Trophoblast cell (in vitro differentiated cells and primary cell): ENCODE results near the gene PSMF1.
A peak's percentile ranks its signal among the peaks of the same experiment; 100 is the strongest.

ENCODE experiments used
- DNase-seq, 2 donors: peaks; one replicate each; pipeline ENCODE4 v3.0.0-alpha.2; 2016
- H2AFZ ChIP-seq: 2 replicates; pipeline ENCODE4 v1.6.1; 2013; ENCODE audit warnings: low read length, moderate library complexity, mild to moderate bottlenecking; ENCODE audit not compliant: insufficient read depth, poor library complexity
- H2AK5ac ChIP-seq: 2 replicates; pipeline ENCODE4 v1.6.1; 2013; ENCODE audit warnings: mild to moderate bottlenecking, low read length
- H2BK120ac ChIP-seq: 2 replicates; pipeline ENCODE4 v1.6.1; 2013; ENCODE audit warnings: low read length, mild to moderate bottlenecking, moderate library complexity; ENCODE audit not compliant: insufficient read depth, poor library complexity
- H2BK12ac ChIP-seq: 2 replicates; pipeline ENCODE4 v1.6.1; 2013; ENCODE audit warnings: mild to moderate bottlenecking, low read length, moderate library complexity
- H2BK5ac ChIP-seq: 2 replicates; pipeline ENCODE4 v1.6.1; 2013; ENCODE audit warnings: low read length, low read depth, moderate library complexity, mild to moderate bottlenecking; ENCODE audit not compliant: poor library complexity
- H3K14ac ChIP-seq: 2 replicates; pipeline ENCODE4 v1.6.1; 2013; ENCODE audit warnings: mild to moderate bottlenecking, low read length
- H3K18ac ChIP-seq: 2 replicates; pipeline ENCODE4 v1.6.1; 2013; ENCODE audit warnings: mild to moderate bottlenecking, low read length
- H3K23ac ChIP-seq: 2 replicates; pipeline ENCODE4 v1.6.1; 2013; ENCODE audit warnings: low read length
- H3K27ac ChIP-seq: 2 replicates; pipeline ENCODE4 v1.5.1; 2013; ENCODE audit warnings: low read depth, mild to moderate bottlenecking, inconsistent platforms, low read length, moderate library complexity
- H3K27me3 ChIP-seq: 2 replicates; pipeline ENCODE4 v1.6.1; 2013; ENCODE audit warnings: inconsistent platforms, mild to moderate bottlenecking, low read length, moderate library complexity; ENCODE audit not compliant: insufficient read depth
- H3K36me3 ChIP-seq, 2 experiments: 1 replicate in 1 of 2; 2 replicates in 1 of 2; pipeline ENCODE4 v1.6.1; 2013; ENCODE audit warnings: low read length in 2 of 2, mild to moderate bottlenecking in 2 of 2, moderate library complexity in 1 of 2; ENCODE audit not compliant: insufficient read depth in 2 of 2, control insufficient read depth in 1 of 2
- H3K4ac ChIP-seq: 2 replicates; pipeline ENCODE4 v1.6.1; 2013; ENCODE audit warnings: low read depth, mild to moderate bottlenecking, low read length, moderate library complexity
- H3K4me1 ChIP-seq, 2 experiments: 1 replicate in 1 of 2; 2 replicates in 1 of 2; pipeline ENCODE4 v1.6.1; 2013; ENCODE audit warnings: low read length in 2 of 2, mild to moderate bottlenecking in 2 of 2, moderate library complexity in 1 of 2; ENCODE audit not compliant: insufficient read depth in 2 of 2, control insufficient read depth in 1 of 2
- H3K4me2 ChIP-seq: 2 replicates; pipeline ENCODE4 v1.6.1; 2013; ENCODE audit warnings: inconsistent platforms, mild to moderate bottlenecking, low read length, moderate library complexity
- H3K4me3 ChIP-seq: 2 replicates; pipeline ENCODE4 v1.5.1; 2013; ENCODE audit warnings: mild to moderate bottlenecking, low read depth, low read length, inconsistent platforms
- H3K79me1 ChIP-seq: one replicate; pipeline ENCODE4 v1.6.1; 2013; ENCODE audit warnings: low read length
- H3K79me2 ChIP-seq: 2 replicates; pipeline ENCODE4 v1.6.1; 2013; ENCODE audit warnings: low read length, mild to moderate bottlenecking; ENCODE audit not compliant: control insufficient read depth, insufficient read depth, poor library complexity
- H3K9ac ChIP-seq: 2 replicates; pipeline ENCODE4 v1.6.1; 2013; ENCODE audit warnings: mild to moderate bottlenecking, low read length
- H3K9me3 ChIP-seq: 2 replicates; pipeline ENCODE4 v1.6.1; 2013; ENCODE audit warnings: low read depth, mild to moderate bottlenecking, control low read depth, inconsistent platforms, low read length; ENCODE audit not compliant: insufficient read depth
- H4K12ac ChIP-seq: 2 replicates; pipeline ENCODE4 v1.6.1; 2013; ENCODE audit warnings: low read depth, mild to moderate bottlenecking, low read length, moderate library complexity
- H4K8ac ChIP-seq: 2 replicates; pipeline ENCODE4 v1.6.1; 2013; ENCODE audit warnings: low read depth, mild to moderate bottlenecking, low read length, moderate library complexity
- H4K91ac ChIP-seq: one replicate; pipeline ENCODE4 v1.6.1; 2013; ENCODE audit warnings: low read depth, mild to moderate bottlenecking, low read length, moderate library complexity
- WGBS: extraction: QIAGEN DNeasy Blood & Tissue Kit; methylation state at CpG from one replicate; pipeline ENCODE4 v1.1.7; 2013; ENCODE audit warnings: missing lambda C conversion rate; ENCODE audit not compliant: insufficient read length, insufficient coverage; ENCODE audit errors: extremely low coverage; 5-methylcytosine and 5-hydroxymethylcytosine counted together

PSMF1 gene

GRCh38 chr20:1165521-1165920, 47.1 kb downstream of the PSMF1 start:
- H3K4me2 ChIP-seq, result no peak overlapping the region
- WGBS, result no CpG with 5 or more reads among the region's 1 CpG
- H3K23ac ChIP-seq, result no peak overlapping the region
- H3K27me3 ChIP-seq, result no peaks in the 10 kb centered on the region
- no peak overlapping the region for H3K9ac ChIP-seq
- no peak overlapping the region for H3K18ac ChIP-seq
- H3K4ac ChIP-seq, result no peak overlapping the region
- no peak for DNase-seq
- no peak overlapping the region for H2BK5ac ChIP-seq
- no peak overlapping the region for H4K12ac ChIP-seq
- no peak overlapping the region for H3K14ac ChIP-seq
- H2AFZ ChIP-seq, result no peak overlapping the region
- no peak overlapping the region for H2AK5ac ChIP-seq
- no peak overlapping the region for H2BK12ac ChIP-seq
- peaks cover 40 to 63% of the 10 kb centered on the region in 2 experiments for H3K36me3 ChIP-seq
- no peaks in the 10 kb centered on the region for H3K9me3 ChIP-seq
- no peak overlapping the region for H4K91ac ChIP-seq
- no peak overlapping the region for H3K4me3 ChIP-seq
- no peak overlapping the region for H3K27ac ChIP-seq
- H3K79me1 ChIP-seq, result no peaks in the 10 kb centered on the region
- no peak overlapping the region for H2BK120ac ChIP-seq
- no peaks in the 10 kb centered on the region for H3K4me1 ChIP-seq
- H3K79me2 ChIP-seq, result no peaks in the 10 kb centered on the region
- no peak overlapping the region for H4K8ac ChIP-seq

GRCh38 chr20:1165941-1166340, 47.5 kb downstream of the PSMF1 start:
- H3K4me1 ChIP-seq, result no peaks in the 10 kb centered on the region
- no peak overlapping the region for H3K27ac ChIP-seq
- no peak overlapping the region for H3K4ac ChIP-seq
- H3K36me3 ChIP-seq, result peaks cover 38 to 63% of the 10 kb centered on the region in 2 experiments
- H3K4me2 ChIP-seq, result no peak overlapping the region
- no CpG with 5 or more reads among the region's 9 CpGs for WGBS
- H4K8ac ChIP-seq, result no peak overlapping the region
- no peaks in the 10 kb centered on the region for H3K79me2 ChIP-seq
- no peak overlapping the region for H4K12ac ChIP-seq
- H2BK120ac ChIP-seq, result no peak overlapping the region
- H4K91ac ChIP-seq, result no peak overlapping the region
- H2BK5ac ChIP-seq, result no peak overlapping the region
- no peak overlapping the region for H3K14ac ChIP-seq
- peak overlapping the region; percentile 13 for H3K4me3 ChIP-seq
- no peak overlapping the region for H2BK12ac ChIP-seq
- no peak overlapping the region for H3K23ac ChIP-seq
- H2AK5ac ChIP-seq, result no peak overlapping the region
- no peak for DNase-seq
- no peaks in the 10 kb centered on the region for H3K9me3 ChIP-seq
- no peak overlapping the region for H3K9ac ChIP-seq
- H3K79me1 ChIP-seq, result no peaks in the 10 kb centered on the region
- H2AFZ ChIP-seq, result no peak overlapping the region
- H3K18ac ChIP-seq, result no peak overlapping the region
- no peaks in the 10 kb centered on the region for H3K27me3 ChIP-seq

- H2BK12ac ChIP-seq, result no peak overlapping the region
- H3K4me1 ChIP-seq, result no peaks in the 10 kb centered on the region
- no peak overlapping the region for H3K4ac ChIP-seq
- no peak for DNase-seq
- H3K79me1 ChIP-seq, result no peaks in the 10 kb centered on the region
- H2BK5ac ChIP-seq, result no peak overlapping the region
- H2AK5ac ChIP-seq, result no peak overlapping the region
- H3K23ac ChIP-seq, result no peak overlapping the region
- peaks cover 36 to 59% of the 10 kb centered on the region in 2 experiments for H3K36me3 ChIP-seq
- no peaks in the 10 kb centered on the region for H3K9me3 ChIP-seq
- no peaks in the 10 kb centered on the region for H3K79me2 ChIP-seq
- no peak overlapping the region for H3K18ac ChIP-seq
- no peak overlapping the region for H4K91ac ChIP-seq
- no CpG with 5 or more reads among the region's 1 CpG for WGBS
- no peak overlapping the region for H3K4me2 ChIP-seq
- no peak overlapping the region for H3K9ac ChIP-seq
- H2BK120ac ChIP-seq, result no peak overlapping the region
- no peak overlapping the region for H3K14ac ChIP-seq
- H3K4me3 ChIP-seq, result no peak overlapping the region
- H4K12ac ChIP-seq, result no peak overlapping the region
- no peak overlapping the region for H4K8ac ChIP-seq
- no peak overlapping the region for H2AFZ ChIP-seq
- no peaks in the 10 kb centered on the region for H3K27me3 ChIP-seq
- no peak overlapping the region for H3K27ac ChIP-seq
Observed at GRCh38 chr20:1166948-1167720, 48.7 kb downstream of the PSMF1 start.

GRCh38 chr20:1169224-1169623, 50.8 kb downstream of the PSMF1 start:
- no peak overlapping the region for H2BK5ac ChIP-seq
- H3K36me3 ChIP-seq, result peaks cover 26 to 45% of the 10 kb centered on the region in 2 experiments
- no peak overlapping the region for H3K4me3 ChIP-seq
- no peaks in the 10 kb centered on the region for H3K9me3 ChIP-seq
- no peak overlapping the region for H3K9ac ChIP-seq
- H3K23ac ChIP-seq, result no peak overlapping the region
- DNase-seq, result no peak
- no peak overlapping the region for H3K4me2 ChIP-seq
- no peak overlapping the region for H4K91ac ChIP-seq
- no peak overlapping the region for H4K8ac ChIP-seq
- H4K12ac ChIP-seq, result no peak overlapping the region
- H2AFZ ChIP-seq, result no peak overlapping the region
- H3K27ac ChIP-seq, result no peak overlapping the region
- no CpG with 5 or more reads among the region's 5 CpGs for WGBS
- H3K18ac ChIP-seq, result no peak overlapping the region
- no peak overlapping the region for H3K14ac ChIP-seq
- no peaks in the 10 kb centered on the region for H3K79me2 ChIP-seq
- no peak overlapping the region for H3K4ac ChIP-seq
- H2BK12ac ChIP-seq, result no peak overlapping the region
- no peak overlapping the region for H2AK5ac ChIP-seq
- no peaks in the 10 kb centered on the region for H3K4me1 ChIP-seq
- H3K27me3 ChIP-seq, result no peaks in the 10 kb centered on the region
- H3K79me1 ChIP-seq, result no peaks in the 10 kb centered on the region
- no peak overlapping the region for H2BK120ac ChIP-seq
